ENCODE data around the gene MATR3.
"Not testable (repeated sequence)": the region's sequence is repeated elsewhere in the genome, so short reads cannot be mapped to it uniquely, and the experiment has no call there.

The MATR3 gene, protein sequence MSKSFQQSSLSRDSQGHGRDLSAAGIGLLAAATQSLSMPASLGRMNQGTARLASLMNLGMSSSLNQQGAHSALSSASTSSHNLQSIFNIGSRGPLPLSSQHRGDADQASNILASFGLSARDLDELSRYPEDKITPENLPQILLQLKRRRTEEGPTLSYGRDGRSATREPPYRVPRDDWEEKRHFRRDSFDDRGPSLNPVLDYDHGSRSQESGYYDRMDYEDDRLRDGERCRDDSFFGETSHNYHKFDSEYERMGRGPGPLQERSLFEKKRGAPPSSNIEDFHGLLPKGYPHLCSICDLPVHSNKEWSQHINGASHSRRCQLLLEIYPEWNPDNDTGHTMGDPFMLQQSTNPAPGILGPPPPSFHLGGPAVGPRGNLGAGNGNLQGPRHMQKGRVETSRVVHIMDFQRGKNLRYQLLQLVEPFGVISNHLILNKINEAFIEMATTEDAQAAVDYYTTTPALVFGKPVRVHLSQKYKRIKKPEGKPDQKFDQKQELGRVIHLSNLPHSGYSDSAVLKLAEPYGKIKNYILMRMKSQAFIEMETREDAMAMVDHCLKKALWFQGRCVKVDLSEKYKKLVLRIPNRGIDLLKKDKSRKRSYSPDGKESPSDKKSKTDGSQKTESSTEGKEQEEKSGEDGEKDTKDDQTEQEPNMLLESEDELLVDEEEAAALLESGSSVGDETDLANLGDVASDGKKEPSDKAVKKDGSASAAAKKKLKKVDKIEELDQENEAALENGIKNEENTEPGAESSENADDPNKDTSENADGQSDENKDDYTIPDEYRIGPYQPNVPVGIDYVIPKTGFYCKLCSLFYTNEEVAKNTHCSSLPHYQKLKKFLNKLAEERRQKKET

DNA sequence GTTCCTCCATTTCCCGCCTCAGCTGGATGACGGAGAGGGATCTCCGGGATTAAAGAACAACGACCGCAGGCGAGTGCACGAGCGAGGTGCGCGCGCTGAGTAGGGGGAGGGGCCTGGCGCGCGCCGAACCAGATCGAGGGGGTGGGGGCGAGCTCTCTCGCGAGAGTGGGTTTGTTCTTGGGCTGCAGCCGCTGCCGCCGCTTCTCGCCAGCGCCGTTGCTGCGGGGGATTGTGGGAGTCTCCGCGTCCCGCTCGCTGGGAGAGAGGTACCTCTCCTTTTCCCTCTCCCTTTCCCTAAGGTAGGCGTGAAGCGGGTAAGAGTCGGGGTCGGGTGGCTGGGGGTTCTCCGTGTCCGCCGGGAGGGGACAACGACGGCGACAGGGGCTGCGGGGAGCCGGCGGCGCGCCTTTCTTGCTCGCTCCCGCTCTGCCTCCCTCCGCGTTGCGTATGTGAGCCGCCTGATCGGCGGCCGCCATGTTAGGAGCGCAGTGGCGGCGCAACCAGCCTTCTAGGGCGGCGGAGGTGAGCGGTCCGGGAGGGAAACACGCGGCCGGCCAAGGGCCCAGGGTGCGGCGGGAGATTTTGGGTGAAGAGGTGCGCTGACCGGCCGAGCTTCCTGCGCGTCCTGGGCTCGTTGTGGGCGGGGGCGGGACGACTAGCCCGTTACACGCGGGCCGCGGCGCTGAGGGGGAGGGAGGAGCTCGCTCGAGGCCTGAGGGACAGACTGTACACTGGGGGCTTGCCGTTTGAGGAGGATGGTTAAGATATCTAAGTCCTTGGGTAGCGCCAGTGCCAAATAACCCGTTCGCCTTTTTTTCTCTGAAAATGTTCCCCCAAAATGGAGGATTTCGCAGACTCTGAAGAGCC lies at the start of gene MATR3:
Gene MATR3 (plus strand): TSS at position 234 of the 867 bp plus-strand sequence. CDS start 13,676 bp downstream, outside the sequence.
- peak; percentile 94 for DNase-seq

DNA sequence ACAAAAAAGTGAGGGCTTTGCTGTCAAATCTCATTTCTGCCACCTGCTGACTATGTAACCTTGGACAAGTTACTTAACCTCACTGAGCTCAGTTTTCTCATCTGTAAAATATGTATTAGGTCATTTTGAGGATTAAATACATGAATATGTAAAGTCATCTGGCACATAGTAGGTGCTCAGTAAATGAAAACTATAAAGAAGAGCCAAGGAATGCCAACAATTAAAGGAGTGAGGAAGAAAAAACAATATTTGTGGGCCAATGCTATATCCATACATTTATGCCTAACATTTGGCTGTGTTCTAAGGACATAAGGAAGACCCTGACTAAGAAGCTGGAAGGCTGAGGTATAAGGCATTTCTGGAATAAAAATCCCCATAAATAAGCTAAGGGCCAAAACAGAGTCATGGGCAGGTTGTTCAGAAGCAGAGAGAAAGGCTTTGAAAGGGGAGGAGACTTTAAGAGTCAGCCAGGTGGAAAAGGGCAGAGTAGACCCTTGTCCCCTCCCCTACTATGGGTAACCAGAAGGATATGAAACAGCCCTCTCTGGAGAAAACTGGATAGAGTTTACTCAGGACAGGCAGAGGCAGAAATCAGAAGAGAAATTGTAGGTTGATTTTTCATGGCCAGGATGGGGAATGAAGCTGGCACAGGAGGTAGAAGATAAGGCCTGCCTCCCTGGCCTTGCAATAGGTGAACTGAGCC lies 47.8 kb upstream of the MATR3 start:
- DNase-seq: no peak

DNA sequence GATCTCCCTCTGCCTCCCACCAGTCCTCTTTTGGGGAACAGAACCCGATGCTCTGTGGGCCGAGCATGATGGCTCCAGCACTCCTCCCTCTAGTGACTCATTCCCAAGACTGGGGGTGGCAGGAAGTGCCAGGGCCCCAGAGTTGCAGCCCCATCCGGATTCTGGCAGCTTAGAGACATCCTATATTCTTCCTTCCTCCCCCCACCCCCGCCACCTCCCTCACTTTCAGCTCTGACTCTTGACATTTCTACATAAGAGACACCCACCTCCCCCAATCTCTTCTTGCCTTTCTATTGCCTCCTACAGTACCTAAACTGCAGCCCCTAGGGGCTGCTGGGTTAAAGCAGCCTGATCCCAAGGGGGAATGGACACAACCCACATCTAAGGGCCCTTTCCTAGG lies 47.1 kb upstream of the MATR3 start:
- DNase-seq: peak; percentile 33

DNA sequence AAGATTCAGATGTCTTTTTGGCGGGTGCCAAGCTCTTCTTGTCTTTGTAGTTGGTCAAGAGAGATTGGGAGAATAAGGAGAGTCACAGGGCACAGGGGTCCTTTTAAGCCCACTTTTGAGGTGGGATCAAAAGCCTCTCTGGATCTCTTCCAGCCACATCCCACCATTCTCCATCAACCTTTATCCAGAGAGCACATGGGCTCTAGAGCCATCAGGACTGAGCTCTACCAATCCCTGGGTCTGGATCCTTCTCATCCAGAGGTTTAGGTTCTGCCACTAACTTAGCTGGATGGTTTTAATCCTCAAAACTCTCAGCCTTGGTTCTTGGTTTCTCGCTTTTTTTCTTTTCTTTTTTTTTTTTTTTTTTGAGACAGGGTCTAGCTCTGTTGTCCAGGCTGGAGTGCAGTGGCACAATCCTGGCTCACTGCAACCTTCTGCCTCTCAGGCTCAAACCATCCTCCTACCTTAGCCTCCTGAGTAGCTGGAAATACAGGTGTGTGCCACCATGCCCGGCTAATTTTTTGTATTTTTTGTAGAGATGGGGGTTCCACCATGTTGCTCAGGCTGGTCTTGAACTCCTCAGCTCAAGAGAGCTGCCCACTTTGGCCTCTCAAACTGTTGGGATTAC lies 44.6 kb upstream of the MATR3 start:
- no peak for DNase-seq

DNA sequence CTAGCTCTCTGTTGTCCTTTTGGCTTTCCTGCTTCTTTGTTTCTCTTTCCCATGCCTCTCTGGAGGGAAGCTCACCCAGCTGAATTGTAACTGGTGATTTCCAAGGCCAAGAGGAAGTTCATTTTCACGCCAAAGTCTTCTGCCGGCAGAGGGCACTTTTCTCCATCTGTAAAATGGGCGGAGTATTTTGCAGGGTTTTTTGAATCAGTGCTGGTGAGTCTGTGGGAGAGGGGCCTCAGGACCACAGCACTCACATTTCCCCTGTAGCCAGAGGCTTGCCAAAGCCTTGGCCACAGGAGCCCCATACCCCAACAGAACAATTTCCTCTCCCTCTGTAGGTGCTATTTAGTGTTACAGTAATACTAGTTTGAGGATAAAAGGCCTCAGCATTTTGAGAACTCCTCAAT lies 42.3 kb upstream of the MATR3 start:
- DNase-seq: peak; percentile 47

DNA sequence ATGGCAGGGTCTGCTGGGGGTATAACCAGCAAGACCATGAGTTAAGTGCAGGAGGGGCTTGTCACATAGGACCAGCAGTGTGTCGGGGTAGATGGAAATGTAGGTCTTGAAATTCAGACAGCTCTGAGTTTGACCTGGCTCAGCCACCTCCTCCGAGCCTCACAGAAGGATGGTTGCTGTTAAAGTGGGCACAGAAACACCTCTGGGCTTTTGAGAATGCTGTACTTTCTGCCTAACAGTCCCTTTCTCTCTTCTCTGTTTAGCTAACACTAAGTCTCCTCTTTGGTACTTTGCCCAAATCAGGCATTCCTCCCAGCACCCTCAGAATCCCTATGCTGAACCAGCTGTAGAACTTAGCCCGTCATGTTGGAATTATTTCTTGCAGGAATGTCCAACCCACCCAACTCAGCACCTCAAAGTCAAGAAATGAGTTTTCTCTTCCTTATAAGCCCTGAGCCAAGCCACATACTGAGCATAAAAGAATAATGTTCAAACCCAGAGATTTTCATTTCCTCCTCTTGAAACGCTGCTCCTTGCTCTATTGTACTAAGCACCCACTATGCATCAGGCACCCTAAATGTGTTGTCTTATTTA lies 41.7 kb upstream of the MATR3 start:
- DNase-seq: no peak

DNA sequence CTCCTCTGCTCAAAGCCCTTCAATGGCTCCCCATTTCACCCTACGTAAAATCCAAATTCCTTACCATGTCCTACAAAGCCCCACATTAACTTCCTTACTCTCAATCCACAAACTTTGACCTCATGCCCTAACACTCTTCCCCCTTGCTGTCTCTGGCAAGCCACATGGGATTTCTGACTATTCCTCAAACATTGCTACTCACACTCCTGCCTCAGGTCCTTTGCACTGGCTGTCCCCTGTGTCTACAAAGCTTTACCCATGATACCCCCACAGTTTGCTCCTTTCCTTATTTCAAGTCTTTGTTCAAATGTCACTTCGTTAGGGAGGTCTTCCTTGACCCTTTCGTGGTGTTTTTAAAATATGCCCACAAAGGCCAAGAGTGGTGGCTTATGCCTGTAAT lies 40.4 kb upstream of the MATR3 start:
- no peak for DNase-seq

DNA sequence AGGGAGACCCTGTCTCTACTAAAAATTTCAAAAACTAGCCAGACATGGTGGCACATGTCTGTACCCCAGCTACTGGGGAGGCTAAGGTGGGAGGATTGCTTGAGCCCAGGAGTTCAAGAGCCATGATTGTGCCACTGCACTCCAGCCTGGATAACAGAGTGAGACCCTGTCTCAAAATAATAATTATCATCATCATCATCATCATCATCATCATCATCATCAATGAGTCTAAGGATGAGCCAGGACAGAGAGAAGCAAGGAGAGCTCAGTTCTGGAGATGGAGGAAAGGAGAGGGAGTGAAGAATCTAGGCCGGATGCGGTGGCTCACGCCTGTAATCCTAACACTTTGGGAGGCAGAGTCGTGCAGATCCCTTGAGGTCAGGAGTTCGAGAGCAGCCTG lies 36.7 kb upstream of the MATR3 start:
- no peak for DNase-seq

DNA sequence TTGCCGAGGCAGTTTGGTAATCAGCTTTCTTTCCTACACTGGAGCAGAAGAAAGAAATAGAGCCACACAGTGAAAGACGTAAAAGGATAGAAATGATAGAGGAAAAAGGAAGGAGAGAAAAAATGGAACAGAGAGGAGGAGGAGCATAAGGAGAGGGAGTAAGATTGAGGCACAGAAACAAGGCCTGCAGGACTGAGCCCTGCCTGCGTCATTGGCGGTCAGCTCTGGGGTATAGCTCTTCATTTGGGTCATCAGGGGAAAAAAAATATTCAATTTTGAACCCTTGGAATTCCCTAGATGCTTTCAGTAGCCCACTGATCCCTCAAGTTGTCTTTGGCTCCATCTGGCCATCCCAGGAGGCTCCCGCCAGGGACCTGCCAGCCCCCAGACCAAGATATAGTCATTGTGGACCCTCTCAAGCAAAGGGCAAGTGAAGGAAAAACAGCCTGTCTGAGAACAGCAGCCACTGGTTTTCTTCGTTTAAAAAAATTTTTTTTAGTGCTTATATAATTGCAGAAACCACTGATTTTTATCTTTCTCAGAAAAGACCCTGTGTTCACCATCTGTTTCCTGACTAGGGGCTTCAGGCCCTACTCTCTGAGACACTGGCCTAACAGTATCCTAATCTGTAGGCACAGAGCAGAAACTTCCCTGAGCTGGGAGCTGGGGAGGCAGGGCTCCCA lies 31.3 kb upstream of the MATR3 start:
- no peak for DNase-seq

DNA sequence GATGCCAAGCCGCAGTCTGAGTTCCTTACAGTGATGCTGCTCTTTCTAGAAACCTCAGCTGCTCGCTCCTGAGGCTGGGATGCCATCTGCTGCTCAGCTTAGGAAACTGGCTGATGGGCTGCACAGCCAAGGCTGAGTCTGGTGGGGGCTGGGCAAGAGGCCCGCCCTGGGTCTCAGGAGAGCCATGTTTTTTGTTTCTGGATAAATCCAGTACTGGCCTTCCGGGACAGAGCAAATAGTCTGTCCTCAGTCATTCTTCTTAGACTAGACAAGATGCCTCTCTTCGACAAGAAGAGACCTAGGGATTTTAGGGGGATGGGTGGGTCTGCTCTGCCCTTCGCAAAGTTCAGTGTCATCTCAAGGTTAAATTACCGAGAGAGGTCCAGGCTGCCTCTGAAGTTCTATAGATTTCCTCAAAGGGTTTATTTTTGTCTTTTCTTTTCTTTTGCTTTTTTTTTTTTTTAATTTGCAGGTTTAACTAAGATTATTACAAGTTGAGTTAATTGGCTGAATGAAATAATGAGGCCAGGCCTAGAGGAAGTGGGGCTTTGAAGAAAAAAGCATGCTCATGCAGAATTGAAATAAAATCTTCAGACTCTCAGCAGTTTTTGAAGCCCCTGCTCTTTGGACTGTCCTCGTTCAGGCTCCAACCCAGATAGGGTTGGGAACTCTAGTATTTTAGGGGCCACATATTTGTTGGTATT lies 30.6 kb upstream of the MATR3 start:
- peak; percentile 69 for DNase-seq

DNA sequence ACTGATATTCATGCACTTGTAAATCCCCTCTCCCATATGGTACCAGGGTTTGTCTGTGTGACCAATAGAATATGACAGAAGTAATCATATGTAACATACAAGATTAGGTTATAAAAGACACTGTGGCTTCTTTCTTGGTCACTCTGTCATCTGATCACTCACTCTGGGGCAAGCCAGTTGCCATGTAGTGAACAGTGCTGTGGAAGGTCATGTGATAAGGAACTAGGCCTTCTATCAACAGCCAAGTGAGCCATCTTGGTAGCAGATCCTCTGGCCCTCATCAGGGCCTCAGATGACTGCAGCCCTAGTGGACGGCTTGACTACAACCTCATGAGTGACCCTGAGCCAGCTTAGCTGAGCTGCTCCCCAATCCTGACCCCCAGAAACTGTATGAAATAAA lies 30.0 kb upstream of the MATR3 start:
- DNase-seq: no peak

DNA sequence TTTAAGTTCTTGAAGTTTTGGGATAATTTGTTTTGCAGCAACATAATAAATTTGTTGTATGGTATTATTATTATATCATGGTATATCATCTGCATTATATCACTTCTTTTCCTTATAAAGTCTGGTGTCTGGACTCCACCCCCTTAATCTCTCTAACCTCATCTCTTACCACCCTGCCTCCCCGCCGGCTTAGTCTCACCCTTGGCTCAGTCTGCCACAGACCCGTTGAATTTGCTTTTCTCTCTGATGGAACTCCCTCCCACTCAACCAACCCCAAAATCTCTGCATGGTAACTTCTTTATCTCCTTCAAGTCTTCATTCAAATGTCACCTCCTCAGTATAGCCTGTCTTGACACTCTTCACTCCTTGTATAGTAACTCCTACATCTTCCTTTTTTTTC lies 29.6 kb upstream of the MATR3 start:
- no peak for DNase-seq

DNA sequence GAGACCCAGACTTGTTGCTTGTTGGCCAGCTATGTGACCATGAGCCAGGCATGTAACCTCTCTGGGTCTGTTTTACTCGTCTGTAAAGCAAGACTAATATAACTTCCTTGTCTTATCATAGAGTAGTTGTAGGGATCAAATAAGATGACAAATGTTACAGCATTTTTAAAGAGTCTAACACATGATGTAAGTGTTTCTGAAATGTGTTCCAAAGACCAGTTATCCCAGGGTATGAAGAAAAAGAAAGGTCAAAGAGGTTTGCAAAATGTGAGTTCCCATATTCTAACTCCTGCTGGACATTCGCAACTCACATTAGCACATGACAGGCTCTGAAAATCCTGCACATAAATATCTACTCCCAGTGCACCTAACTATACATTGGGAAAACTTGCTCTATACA lies 28.5 kb upstream of the MATR3 start:
- DNase-seq: no peak

DNA sequence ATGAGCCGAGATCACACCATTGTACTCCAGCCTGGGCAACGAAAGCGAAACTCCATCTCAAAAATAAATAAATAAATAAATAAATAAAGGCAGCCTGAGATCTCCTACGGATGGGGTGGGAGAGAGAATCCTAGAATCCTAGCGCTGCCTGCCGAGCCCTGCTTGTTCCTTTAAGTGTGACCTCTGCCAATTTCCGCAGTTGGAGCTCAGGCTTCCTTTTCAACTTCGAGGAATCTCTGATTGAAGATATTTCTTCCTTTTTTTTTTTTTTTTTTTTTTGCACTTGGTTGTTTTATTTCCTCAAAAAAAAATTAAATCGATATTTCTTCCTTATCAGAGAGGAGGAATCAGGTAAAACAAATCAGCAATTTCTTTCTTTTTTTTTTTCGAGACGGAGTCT lies 27.3 kb upstream of the MATR3 start:
- DNase-seq: no peak

DNA sequence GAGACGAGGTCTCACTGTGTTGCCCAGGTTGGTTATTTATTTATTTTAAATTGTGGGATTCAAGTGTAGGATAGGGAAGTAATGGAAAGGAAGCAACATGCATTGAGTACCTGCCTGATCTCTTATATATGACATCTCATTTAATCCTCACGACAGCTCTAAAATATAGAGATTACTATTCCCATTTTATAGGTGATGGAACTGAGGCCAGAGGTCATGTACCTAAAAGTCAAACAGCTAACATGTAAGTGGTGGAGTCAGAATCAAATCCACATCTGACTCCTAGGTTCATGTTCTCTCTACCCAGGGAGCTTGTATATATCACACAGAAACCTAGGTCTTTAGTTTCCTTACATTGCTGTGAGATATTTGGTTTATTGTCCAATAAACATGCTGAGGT lies 26.1 kb upstream of the MATR3 start:
- DNase-seq: no peak

DNA sequence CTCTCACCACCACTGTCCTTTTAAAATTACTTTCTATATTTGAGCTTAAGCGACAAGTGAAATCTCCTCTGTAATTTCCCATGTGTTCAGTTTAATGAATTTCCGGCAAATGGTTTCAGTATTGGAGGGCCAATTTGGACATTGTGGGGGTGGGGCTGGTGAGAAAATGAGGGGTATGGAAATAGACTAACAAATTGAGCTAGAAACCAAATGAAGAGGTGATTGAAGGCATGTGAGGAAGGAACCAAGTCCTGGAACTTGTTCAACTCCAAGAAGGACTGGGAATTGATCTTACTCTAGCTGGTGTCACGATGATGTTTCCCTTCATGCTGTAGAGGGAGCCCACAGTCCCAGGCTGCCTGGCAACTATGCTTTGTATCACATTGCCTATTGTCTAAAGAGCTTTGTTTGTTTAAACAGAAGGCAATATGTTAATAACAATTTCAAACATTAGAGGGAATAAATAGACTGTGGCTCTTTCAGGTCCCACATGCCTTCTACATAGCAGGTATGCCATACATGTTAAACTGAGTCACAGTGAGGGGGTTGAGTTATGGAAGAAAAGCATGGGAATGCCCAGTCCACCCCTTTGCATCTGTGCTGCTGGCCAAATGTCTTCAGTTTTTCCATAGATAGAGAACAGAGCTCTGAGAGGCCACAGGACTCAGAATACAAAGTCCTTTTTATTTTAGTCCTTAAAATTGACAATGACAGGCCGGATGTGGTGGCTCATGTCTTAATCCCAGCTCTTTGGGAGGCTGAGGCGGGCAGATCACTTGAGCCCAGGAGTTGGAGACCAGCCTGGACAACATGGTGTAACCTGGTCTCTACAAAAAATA lies 25.0 kb upstream of the MATR3 start:
- DNase-seq: no peak

DNA sequence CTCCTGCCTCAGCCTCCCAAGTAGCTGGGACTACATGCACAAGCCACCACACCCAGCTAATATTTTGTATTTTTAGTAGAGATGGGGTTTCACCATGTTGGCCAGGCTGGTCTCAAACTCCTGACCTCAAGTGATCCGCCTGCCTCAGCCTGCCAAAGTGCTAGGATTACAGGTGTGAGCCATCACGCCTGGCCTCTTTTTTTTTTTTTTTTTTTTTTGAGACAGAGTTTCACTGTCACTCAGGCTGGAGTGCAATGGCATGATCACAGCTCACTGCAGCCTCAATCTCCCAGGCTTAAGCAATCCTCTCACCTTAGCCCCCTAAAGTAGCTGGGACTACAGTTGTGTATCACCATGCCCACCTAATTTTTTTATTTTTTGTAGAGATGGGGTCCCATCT lies 22.8 kb upstream of the MATR3 start:
- not testable (repeated sequence) for DNase-seq

DNA sequence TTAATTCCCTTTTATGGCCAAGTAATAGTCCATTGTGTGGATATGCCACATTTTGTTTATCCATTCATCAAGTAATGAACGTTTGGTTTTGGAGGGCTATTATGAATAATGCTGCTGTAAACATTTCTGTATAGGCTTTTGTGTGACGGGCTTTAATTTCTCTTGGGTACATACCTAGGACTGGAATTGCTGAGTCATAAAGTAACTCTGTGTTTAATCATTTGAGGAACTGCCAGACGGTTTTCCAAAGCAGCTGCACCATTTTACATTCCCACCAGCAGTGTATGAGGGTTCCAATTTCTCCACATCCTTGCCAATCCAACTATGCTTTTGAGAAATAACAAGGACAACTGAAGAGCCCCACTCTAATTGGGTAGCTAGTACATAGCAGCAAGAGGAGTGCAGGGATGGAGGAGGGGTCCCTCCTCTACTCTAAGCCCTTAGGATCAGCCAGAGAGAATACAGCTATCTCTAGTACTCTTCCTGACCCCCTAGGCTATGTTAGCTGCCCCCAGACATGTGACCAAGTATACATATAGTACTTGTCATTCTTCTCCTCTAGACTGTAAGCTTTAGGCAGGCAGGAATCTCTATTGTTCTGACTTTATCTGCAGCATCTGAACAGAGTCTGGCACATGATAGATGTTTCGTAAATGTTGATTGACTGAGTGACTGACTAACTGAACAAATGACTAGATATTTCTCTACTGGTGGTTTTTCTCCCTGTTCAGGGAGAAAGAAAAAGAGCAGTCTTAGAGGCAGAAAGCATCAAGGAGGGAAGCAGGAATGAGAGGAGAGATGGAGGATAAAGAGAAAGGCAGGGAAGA lies 22.1 kb upstream of the MATR3 start:
- DNase-seq: no peak

Measured in CD4-positive, alpha-beta T cell treated with Interleukin-6 for 4 hours (primary cell).